HG03039 (cell line): ENCODE data around the gene ATP8A1.
"Not testable (repeated sequence)": the region's sequence is repeated elsewhere in the genome, so short reads cannot be mapped to it uniquely, and the experiment has no call there.

Experiments used
- ATAC-seq: cut with Tn5 transposase; IDR thresholded peaks from one replicate; pipeline ENCODE4 v1.9.1; 2021; ENCODE audit warnings: mild to moderate bottlenecking, moderate library complexity; ENCODE audit not compliant: unreplicated experiment

The ATP8A1 gene

DNA sequence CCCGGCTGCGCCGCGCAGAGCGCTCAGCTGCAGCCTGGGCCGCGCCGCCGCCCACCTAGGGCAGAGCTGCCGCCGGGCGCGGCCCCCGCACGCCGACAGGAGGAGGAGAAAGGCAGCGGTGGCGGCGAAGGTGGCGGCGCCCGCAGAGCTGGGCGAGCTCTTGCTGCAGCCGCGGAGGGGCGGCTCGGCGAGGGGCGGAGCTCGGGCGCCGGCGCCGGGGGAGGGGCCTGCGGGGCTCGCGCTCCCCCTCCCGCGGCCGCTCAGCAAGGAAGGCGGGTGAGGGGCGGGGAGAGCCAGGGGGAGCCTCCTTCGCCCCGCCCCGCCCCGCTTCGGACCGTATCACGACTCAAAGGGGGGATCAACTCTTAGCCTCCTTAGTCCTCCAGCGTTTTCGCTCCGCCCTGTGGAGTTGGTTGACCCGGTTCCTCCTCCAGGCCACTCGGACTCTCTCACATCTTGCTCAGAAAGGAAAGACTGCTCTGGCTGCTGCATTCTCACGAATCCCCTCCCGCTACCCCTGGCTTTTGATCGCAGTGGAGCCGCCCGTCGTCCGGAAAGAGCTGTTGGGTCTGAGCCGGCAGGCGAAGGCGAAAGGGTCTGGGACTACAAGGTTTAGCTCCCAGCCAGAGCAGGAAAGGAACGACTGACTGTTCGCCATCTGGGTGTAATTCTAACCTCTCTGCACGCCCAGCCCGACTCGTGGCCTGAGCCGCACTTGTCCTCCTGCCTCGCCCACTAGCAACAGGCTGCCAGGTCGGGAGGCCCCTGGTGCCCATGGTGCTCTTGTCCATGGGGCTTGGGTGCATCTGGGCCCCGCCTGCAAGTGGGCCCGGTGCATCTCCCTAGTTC is at the start of gene ATP8A1:
Gene ATP8A1 (minus strand): TSS at position 162 of the 849 bp plus-strand sequence. CDS start 232 bp downstream, outside the sequence.
- peak; percentile 67 for ATAC-seq

GRCh38 chr4:42706086-42706485 is 49.2 kb upstream of the ATP8A1 start:
- no peak for ATAC-seq

DNA sequence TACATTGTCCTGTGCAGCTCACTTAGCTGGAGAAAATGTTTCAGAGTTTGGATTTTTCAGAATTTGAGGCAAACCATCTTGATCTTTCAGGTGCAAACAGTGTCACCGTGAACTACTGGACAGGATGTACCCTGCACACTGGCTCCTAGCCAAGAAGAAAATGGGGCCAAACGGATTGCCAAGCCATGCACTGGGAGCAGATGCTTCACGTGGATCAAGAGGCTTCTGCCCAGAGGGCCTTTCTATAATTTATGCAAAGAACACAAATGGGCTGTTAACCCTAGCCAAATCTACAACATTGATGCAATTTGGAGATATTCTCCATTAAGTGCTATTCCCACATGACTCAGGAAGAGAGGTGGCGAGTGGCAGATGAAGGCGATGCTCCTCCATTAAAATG is 46.9 kb upstream of the ATP8A1 start:
- ATAC-seq: no peak

DNA sequence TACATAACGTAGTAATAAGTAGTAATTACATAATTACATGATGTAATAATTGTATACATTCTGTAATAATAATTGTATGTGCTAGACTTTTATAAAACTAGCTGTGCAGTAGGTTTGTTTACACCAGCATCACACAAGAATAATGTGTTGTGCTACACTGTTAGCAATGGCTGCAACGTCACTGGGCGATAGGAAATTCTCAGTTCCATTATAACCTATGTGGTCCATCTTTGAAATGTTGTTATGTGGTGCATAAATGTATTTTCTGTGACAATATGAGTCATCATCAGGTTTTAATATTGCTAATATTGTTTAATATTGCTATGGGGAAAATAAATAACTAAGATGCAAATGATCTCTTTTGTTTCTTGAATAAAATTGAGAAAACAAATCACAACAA is 46.0 kb upstream of the ATP8A1 start:
- ATAC-seq: no peak

- not testable (repeated sequence) for ATAC-seq
Measured at GRCh38 chr4:42701780-42702179, 44.9 kb upstream of the ATP8A1 start.

DNA sequence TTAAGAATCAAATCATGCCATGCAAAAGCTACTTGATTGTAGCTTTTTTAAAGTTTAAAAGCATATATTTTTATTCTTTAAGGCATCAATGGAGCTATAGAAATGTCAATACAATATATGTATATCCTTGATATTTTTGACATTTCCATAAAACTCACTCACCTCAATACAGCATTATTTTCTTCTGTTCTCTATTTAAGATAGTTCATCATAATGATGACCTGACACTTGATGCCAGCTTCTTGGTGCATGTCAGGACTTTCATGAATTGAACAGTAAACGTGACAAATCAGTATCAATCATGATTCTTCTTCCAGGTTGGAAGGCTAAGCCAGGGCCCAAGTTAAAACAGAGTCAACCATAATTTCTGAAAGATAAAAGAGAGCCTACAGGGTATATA is 33.6 kb upstream of the ATP8A1 start:
- ATAC-seq: no peak

DNA sequence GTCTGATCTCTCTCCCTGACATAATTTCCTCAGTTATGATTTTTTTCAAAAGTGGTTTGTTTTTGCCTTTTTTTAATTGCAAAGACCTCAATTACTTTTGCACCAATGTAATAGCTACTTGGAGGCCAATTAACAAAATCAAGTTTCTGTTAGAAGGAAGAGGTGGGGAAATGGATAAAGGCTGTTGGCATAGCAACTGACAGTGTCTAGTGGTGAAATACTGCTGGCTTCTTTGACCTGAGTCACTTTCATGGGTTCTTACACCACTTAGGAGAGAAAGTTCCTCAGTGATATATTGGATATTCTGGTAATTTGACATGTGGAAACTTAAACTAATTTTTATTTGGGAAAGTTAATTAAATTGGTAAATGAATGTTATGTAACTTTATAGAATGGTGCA is 26.5 kb upstream of the ATP8A1 start:
- no peak for ATAC-seq

DNA sequence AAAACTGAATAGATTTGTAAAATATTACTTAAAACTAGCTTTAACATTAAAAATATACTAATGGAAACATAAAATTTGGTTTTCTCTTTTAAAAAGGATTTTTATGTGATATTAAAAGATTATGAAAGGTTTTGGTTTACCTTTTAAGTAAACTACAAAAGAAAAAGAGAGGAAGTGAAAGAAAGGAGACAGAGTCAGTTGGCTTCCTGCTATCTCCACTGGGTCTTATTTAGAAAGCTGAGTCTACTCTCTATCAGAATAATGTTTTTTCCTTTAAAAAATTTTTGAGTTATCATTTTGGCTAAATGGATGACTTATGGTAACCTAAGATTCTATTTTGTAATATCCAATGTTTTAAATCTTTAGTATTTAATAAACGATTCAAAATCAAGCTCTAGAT is 21.6 kb upstream of the ATP8A1 start:
- ATAC-seq: no peak

DNA sequence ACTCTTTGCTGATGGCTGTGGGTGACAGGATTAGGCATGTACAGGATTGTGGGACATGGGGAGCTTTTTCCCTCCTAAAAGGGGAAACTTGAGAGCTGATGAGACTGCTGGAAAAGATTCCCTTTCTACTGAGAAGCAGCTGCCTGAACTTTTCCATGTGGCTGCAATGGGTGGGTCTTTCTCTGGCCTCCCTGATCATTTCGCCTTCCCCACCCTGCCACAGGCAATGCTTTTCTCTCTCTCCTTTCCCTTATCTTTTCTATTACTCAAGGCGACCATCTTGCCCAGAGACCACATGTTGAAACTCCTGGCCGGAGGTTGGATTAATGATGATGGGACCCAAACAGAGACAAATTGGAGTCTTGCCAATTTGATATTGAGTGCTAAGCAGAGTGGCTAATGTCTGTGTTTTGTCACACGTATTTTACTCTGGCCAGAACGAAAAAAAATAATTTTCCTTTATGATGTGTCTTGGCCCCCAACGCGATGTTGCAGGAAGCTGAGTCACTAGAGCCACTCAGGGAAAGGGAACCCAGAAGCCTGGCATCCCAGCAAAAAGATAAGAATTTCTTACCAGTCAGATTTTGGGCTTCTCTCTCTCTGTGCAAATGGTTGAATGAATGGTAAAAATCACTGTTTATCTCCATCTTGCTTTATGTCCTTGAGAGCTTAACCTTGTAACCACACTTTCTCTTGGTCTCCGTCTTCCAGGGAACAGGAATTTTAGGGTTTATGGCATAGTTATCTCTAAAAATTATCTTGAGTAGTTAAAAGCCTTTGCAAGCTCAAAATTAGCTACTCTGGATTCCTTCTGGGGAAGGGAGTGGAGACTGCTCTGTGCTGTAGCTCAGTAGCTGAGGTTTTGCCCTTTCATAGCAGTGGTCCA is 19.4 kb upstream of the ATP8A1 start:
- ATAC-seq: no peak

GRCh38 chr4:42673082-42673425 is 16.1 kb upstream of the ATP8A1 start:
- no peak for ATAC-seq

DNA sequence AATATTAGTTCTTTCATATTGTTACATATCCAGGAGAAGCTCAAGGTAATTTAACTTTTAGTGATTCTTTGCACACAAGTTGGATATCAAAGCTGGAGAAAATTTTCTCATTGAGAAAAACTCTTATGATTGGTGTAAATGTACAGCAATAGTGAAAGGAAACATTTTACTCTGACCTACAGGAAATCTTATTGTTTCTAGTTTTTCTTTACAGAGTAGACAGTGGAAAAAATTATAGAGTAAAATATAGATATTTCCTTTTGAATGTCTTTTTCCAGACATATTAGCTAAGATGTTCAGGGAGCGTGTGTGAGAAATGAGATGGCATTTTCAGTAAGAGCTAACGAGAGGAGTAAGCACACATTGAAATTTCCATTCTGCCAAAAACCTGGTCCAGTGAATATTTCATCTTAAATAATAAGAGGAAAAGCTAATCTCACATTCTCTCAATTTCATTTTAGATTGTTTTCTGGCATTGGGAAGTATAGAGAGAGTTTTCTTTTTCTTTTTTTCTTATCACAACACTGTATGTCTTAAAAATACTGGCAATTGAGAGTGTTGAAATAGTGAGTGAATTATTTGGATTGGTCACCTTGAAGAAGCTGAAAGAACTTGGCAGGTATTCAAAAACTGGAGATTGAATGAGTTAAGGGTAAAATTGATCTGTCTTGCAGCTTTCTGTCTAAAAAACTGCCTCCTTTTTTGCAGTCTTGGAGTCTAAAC is 15.6 kb upstream of the ATP8A1 start:
- ATAC-seq: no peak

DNA sequence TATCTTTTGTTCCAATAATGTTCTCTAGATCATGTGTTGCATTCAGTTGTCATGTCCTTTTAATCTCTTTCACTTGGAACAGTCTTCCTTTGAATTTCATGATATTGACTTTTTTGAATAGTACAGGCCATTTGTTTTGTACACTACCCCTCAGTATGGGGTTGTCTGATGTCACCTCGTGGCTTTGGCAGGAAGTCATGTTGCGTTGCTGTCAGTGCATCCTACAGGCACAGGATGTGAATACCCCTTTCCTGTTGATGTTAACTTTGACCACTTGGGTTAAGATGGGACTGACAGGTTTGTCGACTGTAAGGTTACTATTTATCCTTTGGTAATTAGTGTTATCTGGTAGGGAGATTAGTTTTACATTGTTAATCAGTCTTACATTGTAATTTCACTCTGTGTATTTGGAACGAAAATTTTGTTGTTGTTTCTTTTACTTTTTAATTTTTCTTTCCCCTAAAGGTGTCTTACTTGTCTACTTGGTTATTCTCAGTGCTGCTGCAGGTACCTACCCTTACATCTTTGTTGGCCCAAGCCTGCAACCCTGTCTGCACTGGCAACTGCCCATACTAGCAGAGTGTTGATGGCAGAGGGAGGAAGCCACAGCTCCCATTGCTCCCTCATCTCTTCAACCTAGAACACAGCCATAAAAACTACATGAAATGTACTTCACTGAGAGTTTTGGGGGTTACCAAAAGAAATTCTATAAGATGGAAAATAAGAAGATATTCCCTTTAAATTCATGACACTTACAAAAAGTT is 14.7 kb upstream of the ATP8A1 start:
- ATAC-seq: peak; percentile 56

GRCh38 chr4:42658261-42658660 is 1.4 kb upstream of the ATP8A1 start:
- ATAC-seq: no peak

DNA sequence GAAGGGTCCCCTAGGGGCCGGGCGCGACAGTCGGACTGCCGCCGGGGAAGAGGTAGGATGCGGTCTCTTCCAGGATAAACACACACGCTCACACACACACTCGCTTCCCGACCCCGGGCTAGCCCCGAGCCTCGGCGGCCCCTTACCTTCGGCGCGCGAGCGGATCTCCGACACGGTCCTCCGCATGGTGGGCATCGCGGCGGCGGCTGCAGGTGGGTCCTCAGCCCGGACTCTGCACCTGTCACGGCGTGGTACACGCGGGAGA is 294 bp downstream of the ATP8A1 start:
- ATAC-seq: no peak

DNA sequence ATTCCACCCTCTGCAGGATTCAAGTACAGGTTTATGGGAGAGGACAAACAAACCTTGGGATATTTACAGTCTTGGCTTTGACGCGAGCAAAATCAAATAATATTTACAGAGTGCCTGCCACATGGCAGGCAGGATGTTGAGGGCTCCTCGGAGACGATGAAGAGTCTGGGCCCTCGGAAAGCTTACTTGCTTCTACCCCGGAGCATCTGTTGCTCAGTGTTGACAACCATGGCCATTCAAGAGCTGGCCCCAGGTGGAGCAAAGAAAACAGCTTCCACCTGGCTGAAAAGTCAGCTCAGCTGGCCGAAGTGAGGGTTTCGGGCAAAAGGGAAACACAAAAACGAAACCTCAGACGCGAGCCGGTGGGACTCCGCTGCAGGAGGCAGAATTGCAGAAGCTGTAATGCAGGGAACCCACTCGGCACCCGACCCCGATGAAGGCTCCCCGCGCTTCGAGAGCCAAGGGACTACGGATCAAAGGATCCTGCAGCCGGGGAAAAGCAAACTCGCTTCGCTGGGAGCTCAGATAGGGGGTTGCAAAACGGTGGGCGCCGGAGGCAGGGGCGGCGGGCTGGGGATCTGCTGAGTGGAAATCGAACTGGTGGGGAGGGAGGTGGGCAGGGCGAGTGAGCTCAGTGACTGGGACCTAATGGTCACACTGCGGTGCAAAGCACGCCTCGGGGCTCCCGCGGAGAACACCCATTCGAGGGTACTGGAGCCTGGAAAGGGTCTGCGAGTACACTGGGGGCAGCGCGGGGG is 805 bp downstream of the ATP8A1 start:
- peak; percentile 19 for ATAC-seq

GRCh38 chr4:42655269-42655637 is 1.7 kb downstream of the ATP8A1 start:
- ATAC-seq: no peak

DNA sequence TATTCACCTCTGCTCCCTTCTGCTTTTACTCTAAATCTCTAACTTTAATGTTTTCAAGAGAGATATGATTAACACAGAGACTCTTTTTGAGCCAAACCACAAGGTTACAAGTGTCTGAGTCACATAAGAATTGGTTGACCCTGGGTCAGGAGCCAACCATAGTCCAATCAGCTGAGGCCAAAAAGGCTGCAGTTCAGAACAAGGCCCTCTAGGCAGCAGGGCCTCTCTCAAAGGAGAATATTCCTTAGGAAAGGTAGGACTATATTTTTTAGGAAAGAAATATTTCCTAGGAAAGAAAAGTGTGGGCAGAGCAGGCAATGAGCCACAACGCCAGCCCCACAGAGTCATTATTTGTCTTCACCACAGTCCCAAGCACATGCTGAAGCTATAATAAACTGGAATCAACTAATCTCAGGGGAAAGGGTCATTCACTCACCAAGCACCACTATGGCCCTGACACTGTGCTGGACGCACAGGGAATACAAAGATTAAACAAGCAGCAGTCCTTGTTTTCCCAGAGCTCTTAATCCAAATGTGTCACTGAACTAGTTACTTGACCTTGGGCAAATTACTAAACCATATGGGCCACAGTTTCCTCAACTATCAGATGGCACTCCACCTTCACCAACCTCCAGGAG is 2.2 kb downstream of the ATP8A1 start:
- no peak for ATAC-seq

DNA sequence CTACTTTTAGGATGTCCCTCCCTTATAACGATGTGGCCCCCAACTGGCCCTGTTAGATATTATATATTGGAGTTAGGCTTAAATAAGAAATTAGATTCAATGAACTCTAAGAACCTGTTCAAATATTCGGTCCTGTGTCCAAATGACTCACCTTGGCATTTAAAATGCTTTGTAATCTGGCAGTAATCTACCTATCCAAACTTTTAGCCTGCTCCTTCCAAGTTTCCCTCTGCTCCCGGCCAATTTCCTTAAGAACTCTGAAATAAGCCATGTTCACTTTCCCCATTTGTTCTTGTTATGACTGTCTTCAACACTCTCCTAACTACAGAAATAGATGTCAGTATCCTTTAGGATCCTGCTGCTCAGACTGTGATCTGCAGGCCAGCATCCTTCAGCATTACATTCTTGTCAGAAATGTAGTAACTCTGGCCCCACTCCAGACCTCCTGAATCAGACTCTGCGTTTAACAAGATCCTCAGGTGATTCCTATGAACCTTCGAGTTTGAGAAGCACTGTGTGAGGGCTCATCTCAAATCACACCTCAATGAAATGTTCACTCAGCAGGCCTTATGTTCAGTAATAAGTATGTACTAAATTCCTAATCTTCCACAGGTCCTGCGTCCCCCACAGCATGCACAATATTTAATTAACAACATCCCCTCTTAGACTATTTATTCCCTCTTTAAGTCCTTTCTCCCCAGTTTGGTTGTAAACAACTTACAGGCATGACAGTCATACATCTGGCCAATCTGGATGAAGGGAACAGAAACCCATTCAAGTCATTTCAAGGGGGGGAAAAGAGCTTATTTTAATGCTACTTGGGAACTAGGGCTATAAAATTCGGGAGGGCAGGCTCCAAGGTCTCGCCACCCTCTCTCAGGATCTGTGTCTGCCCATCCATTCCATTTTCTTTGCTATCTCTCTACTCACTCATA is 3.0 kb downstream of the ATP8A1 start:
- no peak for ATAC-seq
